Activated B cell treated with CpG ODN at 0.5 μM for 24 hours (primary cell): ENCODE results near the gene SSTR4. TPM values are rescaled to one million over a fixed set of nuclear protein-coding genes. Genes with fewer than 3 reads are reported as not detected.

Experiments
- ATAC-seq: fragments of 200-7000 bp; cut with Tn5 transposase; one replicate; pipeline ENCODE4 v1.10.0; 2021; ENCODE audit warnings: low read depth, mild to moderate bottlenecking, moderate library complexity
- CTCF ChIA-PET: fragments of 350-600 bp; sonication (Branson Sonifier 250); formaldehyde crosslinking; loops from one replicate; lab custom pipeline; 2021; ENCODE audit warnings: antibody characterized with exemption; lab: Charles Lee
- POLR2A ChIA-PET: fragments of 350-600 bp; sonication (Branson Sonifier 250); formaldehyde crosslinking; loops from one replicate; lab custom pipeline; 2021; ENCODE audit warnings: antibody characterized with exemption; lab: Charles Lee
- DNase-seq: peaks from one replicate; pipeline ENCODE4 v3.0.0; 2022
- H3K27ac Mint-ChIP-seq: one replicate; pipeline ENCODE4 v1.8.0; 2020; ENCODE audit warnings: mixed read lengths
- H3K27me3 Mint-ChIP-seq: one replicate; pipeline ENCODE4 v1.8.0; 2021; ENCODE audit warnings: mixed read lengths
- H3K36me3 Mint-ChIP-seq: one replicate; pipeline ENCODE4 v1.8.0; 2021; ENCODE audit warnings: low read depth, mixed read lengths
- H3K4me1 Mint-ChIP-seq: one replicate; pipeline ENCODE4 v1.8.0; 2021; ENCODE audit warnings: mixed read lengths
- H3K4me3 Mint-ChIP-seq: one replicate; pipeline ENCODE4 v1.8.0; 2020; ENCODE audit warnings: mild to moderate bottlenecking, mixed read lengths
- H3K9me3 Mint-ChIP-seq: one replicate; pipeline ENCODE4 v1.8.0; 2020; ENCODE audit warnings: mixed read lengths
- intact Hi-C: fragments of 100-400 bp; cut with micrococcal nuclease; formaldehyde crosslinking; loops from one replicate; pipeline ENCODE4 v1.15.1; 2024
- total RNA-seq: library from RNA; stranded (reverse); gene quantifications from 2 replicates; pipeline ENCODE4 v1.2.3, GENCODE V29; 2022
- TF ChIP-seq, protein P1 (sequence below): fragments of 200-600 bp; IDR thresholded peaks from one replicate; pipeline ENCODE4 v1.8.0; 2022; ENCODE audit warnings: antibody characterized with exemption, mild to moderate bottlenecking

The SSTR4 gene
- total RNA-seq, 1 donor from 2014 or later = not detected

DNA sequence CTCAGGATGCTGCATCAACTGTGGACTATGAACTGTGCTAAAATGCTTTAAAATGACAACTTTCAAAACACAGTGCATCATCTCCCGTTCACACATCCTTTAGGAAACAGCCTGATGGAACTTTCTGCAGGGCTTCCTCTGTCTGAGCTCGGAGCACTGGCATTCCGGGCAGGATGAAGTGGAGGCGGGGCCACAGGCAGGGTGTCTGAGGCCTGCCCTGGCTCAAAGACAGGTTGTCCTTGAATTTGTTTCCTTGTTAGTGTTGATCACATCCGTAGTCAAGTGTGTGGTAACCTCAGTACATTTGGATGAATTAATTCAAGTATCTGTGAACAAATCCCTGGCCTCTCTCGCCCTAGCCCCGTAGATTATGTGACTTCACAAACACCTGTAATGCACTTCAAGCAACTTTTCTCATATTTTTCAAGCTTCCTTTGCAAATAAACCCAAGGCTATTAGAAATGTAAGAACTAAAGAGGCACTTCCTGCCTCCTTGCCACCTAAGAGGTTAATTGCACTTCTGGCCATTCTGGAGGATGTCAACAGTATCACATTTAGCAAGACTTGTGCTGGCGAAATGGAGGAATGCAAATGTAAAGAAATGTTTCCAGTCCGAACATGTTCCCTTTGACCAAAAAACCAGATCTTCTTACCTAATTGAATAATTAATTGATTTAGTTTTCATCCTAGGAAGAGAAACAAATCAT is 47.9 kb downstream of the SSTR4 start:
- DNase-seq (no peak), ATAC-seq (no peak)
- Mint-ChIP-seq H3K9me3 (no peaks in the 10 kb centered on the region), H3K4me3 (no peak overlapping the region), H3K36me3 (no peaks in the 10 kb centered on the region), H3K4me1 (no peaks in the 10 kb centered on the region), H3K27ac (no peak overlapping the region), H3K27me3 (no peaks in the 10 kb centered on the region)
- intact Hi-C loops = no loop called here
- CTCF ChIA-PET = no interaction called here
- POLR2A ChIA-PET = no interaction called here
- TF ChIP-seq, protein P1, sequence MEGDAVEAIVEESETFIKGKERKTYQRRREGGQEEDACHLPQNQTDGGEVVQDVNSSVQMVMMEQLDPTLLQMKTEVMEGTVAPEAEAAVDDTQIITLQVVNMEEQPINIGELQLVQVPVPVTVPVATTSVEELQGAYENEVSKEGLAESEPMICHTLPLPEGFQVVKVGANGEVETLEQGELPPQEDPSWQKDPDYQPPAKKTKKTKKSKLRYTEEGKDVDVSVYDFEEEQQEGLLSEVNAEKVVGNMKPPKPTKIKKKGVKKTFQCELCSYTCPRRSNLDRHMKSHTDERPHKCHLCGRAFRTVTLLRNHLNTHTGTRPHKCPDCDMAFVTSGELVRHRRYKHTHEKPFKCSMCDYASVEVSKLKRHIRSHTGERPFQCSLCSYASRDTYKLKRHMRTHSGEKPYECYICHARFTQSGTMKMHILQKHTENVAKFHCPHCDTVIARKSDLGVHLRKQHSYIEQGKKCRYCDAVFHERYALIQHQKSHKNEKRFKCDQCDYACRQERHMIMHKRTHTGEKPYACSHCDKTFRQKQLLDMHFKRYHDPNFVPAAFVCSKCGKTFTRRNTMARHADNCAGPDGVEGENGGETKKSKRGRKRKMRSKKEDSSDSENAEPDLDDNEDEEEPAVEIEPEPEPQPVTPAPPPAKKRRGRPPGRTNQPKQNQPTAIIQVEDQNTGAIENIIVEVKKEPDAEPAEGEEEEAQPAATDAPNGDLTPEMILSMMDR = no peak

- H3K9me3 Mint-ChIP-seq = no peaks in the 10 kb centered on the region
These were observed 48.6 kb downstream of the SSTR4 start for GRCh38 chr20:23083553-23084220.

DNA sequence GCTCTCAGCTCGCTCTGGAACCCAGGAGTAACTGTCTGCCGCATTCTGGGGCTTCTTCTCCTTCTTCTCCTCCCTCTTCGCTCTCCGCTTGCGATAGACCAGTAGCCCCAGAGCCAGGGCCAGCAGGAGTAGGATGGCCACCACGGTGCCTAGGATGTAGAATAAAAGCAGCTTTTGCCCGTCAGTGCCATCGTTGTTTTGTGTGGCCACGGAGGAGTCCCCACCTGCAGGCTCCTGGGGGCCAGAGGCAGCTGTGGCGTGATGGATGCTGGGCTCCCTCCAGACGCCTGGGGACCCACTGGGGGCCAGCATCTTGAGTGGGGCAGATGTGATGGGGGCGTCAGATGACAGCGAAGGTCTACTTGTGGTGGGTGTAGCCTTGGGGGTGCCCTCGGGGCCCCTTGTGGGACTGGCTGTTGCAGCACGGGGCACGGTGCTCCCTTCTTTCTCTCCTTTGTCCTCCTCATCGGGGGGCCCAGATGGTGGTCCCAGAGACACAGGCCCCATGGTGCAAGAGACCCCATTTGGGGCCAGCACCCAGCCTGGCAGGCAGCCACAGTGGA is 49.3 kb downstream of the SSTR4 start:
- Mint-ChIP-seq H3K27me3 (no peaks in the 10 kb centered on the region), H3K4me1 (no peaks in the 10 kb centered on the region), H3K4me3 (no peak overlapping the region), H3K27ac (no peak overlapping the region), H3K9me3 (no peaks in the 10 kb centered on the region), H3K36me3 (no peaks in the 10 kb centered on the region)
- DNase-seq = no peak
- TF ChIP-seq, protein P1 = no peak
- intact Hi-C loops = no loop called here
- CTCF ChIA-PET = no interaction called here
- no peak for ATAC-seq
- POLR2A ChIA-PET = no interaction called here

More at GRCh38 chr20:23083553-23084220, 48.6 kb downstream of the SSTR4 start:
- no peak overlapping the region for H3K27ac Mint-ChIP-seq
- intact Hi-C loops = no loop called here
- no peaks in the 10 kb centered on the region for H3K4me1 Mint-ChIP-seq
- no peak overlapping the region for H3K4me3 Mint-ChIP-seq
- DNase-seq (no peak), ATAC-seq (no peak)
- POLR2A ChIA-PET = no interaction called here
- H3K27me3 Mint-ChIP-seq = no peaks in the 10 kb centered on the region
- no peaks in the 10 kb centered on the region for H3K36me3 Mint-ChIP-seq
- TF ChIP-seq, protein P1 = no peak
- CTCF ChIA-PET = no interaction called here

- TF ChIP-seq, protein P1 = no peak
- ATAC-seq = no peak
- Mint-ChIP-seq H3K27ac (no peak overlapping the region), H3K27me3 (no peaks in the 10 kb centered on the region), H3K4me3 (no peak overlapping the region), H3K4me1 (no peaks in the 10 kb centered on the region), H3K9me3 (no peaks in the 10 kb centered on the region), H3K36me3 (no peaks in the 10 kb centered on the region)
- intact Hi-C loops = no loop called here
- ChIA-PET POLR2A (no interaction called here), CTCF (no interaction called here)
- DNase-seq = no peak
These were observed 49.8 kb downstream of the SSTR4 start for GRCh38 chr20:23084845-23085365.

GRCh38 chr20:23085436-23086055 is 50.4 kb downstream of the SSTR4 start:
- TF ChIP-seq, protein P1 = no peak
- Mint-ChIP-seq H3K27me3 (peaks cover 3% of the 10 kb centered on the region), H3K4me1 (no peaks in the 10 kb centered on the region), H3K4me3 (no peak overlapping the region), H3K27ac (no peak overlapping the region), H3K36me3 (no peaks in the 10 kb centered on the region), H3K9me3 (no peaks in the 10 kb centered on the region)
- intact Hi-C loops = no loop called here
- ATAC-seq = no peak
- ChIA-PET POLR2A (no interaction called here), CTCF (no interaction called here)
- DNase-seq = no peak
